ENCODE data around the gene NGEF.

- TF ChIP-seq POLR2AphosphoS5 (IDR thresholded peaks at IDR 0.05; ENCODE audit: low read depth, low read length) (no peak), CTCF (IDR thresholded peaks at IDR 0.05) (no peak), MXI1 (IDR thresholded peaks at IDR 0.05; ENCODE audit: low read depth, low read length) (no peak), TAF1 (IDR thresholded peaks at IDR 0.05; ENCODE audit: borderline replicate concordance, low read depth, low read length) (no peak), RAD21 (IDR thresholded peaks at IDR 0.05; ENCODE audit: low read length) (no peak), FOXJ3 (CRISPR knock-in tag; IDR thresholded peaks at IDR 0.05) (no peak), YY1 (IDR thresholded peaks at IDR 0.05; ENCODE audit: low read depth) (no peak)
- TF ChIP-seq, protein P1, sequence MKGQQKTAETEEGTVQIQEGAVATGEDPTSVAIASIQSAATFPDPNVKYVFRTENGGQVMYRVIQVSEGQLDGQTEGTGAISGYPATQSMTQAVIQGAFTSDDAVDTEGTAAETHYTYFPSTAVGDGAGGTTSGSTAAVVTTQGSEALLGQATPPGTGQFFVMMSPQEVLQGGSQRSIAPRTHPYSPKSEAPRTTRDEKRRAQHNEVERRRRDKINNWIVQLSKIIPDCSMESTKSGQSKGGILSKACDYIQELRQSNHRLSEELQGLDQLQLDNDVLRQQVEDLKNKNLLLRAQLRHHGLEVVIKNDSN (IDR thresholded peaks at IDR 0.05; ENCODE audit: borderline replicate concordance, low read depth): no peak
- TF ChIP-seq, protein P2, sequence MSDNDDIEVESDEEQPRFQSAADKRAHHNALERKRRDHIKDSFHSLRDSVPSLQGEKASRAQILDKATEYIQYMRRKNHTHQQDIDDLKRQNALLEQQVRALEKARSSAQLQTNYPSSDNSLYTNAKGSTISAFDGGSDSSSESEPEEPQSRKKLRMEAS (IDR thresholded peaks at IDR 0.05; ENCODE audit: low read depth): no peak
Observed at GRCh38 chr2:232894746-232895145, 118.3 kb downstream of the NGEF start.
